Epidermal melanocyte (primary cell): ENCODE data around the gene MADD.

ENCODE experiments used
- DNase-seq: peaks from one replicate; pipeline ENCODE4 v3.0.0; 2011; ENCODE audit warnings: low spot score; ENCODE audit not compliant: insufficient read length

MADD gene

DNA sequence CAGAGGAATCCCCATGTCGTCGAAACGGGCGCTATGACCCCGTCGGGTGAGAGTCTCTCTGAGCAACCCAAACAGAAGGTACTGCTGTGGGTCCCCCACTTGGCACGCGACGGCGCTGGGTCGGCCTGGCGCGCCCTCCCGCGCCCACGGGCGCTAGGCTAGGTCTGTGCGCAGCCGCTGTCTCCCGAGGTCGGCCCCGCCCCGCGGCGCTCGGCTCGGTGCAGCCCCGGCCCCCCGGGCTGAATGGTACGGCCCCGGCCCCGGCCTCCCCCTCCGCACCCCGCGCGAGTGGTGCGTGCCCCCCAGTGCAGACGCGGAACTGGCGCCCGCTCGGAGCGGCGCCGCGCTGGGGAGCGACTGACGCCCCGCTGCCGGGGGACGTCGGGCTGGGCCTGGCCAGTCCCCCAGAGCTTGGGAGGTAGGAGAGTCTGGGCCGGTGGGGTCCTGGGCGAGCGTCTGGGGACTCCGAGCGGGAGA lies at the start of gene MADD:
Gene MADD (plus strand): TSS at position 305 of the 477 bp plus-strand sequence.
- DNase-seq = peak; percentile 83

GRCh38 chr11:47220401-47220821 lies 49.5 kb upstream of the MADD start:
- no peak for DNase-seq

DNA sequence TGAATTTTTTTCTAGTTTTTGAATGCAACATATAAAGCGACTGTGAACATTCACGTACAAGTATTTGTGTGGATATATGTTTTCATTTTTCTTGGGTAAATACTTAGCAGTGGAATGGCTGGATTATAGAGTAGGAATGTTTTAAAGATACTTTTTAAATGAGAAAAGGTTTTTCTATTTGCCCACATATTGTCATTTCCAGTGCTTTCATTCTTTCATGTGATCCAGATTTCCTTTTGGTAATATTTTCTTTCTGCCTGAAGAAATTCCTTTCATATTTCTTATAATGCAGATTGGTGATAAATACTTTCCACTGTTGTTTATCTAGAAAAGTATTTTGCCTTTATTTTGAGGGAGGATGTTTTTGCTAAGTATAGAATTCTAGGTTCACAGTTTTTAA lies 47.2 kb upstream of the MADD start:
- DNase-seq = no peak

- DNase-seq = no peak
Observed at GRCh38 chr11:47225552-47226400, 44.2 kb upstream of the MADD start.

GRCh38 chr11:47229161-47229560 lies 40.8 kb upstream of the MADD start:
- no peak for DNase-seq

DNA sequence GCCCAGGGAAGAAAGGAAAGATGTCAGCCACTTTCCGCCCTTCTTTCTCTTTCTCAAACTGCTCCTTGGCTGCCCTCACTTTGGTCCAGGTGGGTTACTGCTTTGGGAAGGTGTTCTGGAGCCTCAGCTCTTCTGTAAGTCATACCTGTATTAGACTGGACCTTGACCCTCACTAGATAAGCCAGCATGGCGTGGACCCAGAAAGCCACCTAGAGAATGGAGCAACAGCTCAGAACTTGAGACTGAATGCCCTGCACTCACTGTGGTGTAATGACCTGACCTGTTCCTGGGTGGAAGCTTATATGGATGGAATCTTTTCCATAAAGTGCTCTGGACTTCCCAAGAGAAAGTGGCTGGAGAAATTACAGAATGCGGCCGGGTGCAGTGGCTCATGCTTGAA lies 36.9 kb upstream of the MADD start:
- DNase-seq = no peak

GRCh38 chr11:47233989-47234668 lies 35.8 kb upstream of the MADD start:
- no peak for DNase-seq

- DNase-seq = no peak
Observed at GRCh38 chr11:47234669-47235100, 35.2 kb upstream of the MADD start.

DNA sequence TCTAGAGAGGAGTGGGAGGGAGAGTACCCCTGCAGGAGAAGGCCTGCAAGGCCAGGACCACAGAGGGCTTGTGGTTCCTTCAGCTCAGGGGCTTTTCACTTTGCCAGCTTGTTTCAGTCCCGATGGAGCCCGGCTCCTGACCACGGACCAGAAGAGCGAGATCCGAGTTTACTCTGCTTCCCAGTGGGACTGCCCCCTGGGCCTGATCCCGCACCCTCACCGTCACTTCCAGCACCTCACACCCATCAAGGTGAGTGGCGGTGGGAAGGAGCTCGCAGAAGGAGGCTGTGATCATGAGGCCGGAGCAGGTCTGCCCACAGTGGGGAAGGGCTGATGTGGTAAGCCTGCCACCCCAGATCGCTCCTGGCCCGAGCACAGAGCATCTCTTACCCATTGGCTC lies 34.8 kb upstream of the MADD start:
- DNase-seq = no peak

DNA sequence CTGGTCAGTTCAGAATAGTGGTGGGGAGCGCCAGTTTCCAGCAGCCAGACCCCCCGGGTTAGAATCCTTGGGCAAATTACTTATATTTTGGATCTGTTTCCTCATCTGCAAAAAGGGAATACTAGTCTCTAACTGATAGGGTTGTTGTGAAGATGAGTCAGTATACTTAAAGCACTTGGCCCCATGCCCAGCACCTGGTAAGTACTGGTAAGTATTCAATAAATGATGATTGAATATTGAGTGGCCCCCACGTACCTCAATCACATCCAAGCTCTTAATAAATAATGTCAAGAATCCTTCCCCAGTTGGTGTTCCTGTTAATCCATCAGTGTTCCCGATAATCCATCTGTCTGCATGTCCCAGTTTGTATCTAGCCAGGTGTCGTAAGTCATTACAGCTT lies 33.5 kb upstream of the MADD start:
- DNase-seq = no peak

DNA sequence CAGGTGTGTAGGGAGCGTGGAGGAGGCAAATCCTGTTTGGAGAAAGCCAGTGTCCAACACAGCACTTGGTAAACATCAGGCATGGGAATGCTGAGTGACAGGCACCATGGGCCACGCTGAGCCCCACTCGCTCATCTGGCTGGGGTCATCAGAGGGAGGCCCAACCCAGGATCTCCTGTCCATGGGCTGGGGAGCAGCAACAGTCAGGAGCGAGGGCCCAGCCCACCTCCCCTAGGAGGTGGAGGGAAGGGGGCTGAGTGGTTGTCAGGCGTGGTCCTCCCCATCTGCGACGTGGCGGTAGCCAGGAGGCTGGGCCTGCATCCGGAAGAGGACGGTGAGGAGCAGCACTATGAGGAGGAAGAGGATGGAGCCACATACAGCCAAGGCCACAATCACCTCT lies 30.1 kb upstream of the MADD start:
- no peak for DNase-seq

- DNase-seq = no peak
Observed at GRCh38 chr11:47241841-47242301, 28.1 kb upstream of the MADD start.

DNA sequence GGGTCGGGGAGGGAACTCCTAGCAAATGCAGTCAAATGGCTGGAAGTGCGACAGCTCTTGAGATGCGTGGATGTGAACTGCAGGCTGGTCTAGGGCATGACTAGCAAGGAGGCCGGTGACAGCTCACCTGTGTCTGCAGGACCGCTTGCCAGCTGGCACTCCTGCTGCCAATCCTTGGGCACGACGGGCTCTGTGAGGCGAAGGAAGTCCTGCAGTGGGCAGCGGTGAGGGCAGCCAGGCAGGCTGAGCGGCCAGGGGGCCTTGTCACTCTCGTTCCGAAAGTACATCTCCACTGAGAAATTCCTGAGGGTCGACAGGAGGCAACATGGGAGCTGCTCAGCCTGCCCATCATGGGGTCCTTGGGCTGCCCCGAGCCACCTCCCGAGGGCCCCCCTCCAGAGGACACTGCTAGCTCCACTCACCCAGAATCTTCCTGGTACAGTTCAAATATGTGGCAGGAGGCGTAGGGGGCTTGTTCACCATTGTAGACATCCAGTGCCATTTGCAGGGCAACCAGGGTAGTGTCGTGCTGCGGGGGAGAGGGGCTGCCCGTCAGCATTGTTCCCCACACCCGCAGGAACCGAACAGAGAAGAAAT lies 27.2 kb upstream of the MADD start:
- no peak for DNase-seq

GRCh38 chr11:47243454-47243853 lies 26.5 kb upstream of the MADD start:
- no peak for DNase-seq

DNA sequence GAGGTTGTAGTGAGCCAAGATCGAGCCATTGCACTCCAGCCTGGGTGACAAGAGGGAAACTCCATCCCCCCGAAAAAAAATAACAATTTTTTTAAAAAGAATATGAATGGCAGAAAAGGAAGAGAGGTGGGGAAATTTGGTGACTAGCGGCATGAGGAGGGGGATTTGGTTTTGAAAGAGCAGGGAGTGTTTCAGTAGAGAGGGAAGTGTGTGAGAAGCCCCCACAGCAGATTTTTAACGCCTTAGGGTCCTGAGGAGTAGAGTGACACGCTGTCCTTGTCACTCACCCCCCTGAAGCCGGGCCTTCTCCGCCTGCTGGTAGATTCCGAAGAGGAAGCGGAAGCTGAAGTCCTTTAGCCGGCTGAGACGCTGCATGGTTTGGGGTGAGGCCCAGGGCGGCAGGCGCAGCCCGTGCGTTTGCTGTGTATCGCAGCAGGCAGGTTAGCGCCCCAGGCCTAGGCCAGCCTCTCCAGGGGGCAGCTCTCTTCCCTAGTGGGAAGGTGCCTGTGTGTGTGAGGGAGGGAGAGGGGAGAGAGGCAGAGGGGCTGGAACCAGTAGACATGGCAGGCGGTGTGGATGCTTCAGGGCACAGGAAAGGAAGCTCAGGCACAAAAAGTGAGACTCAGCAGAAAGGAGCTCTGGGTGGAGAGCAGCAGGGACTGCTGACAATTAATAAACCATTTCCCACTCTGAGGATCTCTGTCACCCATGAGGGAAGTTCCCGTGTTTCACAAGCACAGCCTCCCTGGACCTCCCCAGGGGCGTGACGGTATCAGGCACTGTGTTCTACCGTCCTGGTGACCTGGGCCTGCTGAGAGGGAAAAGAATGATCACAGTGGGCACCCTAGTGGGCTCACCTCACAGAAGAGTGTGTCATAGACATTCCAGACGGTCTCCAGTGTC lies 25.2 kb upstream of the MADD start:
- DNase-seq = no peak

- DNase-seq = no peak
Observed at GRCh38 chr11:47245611-47246357, 24.1 kb upstream of the MADD start.

DNA sequence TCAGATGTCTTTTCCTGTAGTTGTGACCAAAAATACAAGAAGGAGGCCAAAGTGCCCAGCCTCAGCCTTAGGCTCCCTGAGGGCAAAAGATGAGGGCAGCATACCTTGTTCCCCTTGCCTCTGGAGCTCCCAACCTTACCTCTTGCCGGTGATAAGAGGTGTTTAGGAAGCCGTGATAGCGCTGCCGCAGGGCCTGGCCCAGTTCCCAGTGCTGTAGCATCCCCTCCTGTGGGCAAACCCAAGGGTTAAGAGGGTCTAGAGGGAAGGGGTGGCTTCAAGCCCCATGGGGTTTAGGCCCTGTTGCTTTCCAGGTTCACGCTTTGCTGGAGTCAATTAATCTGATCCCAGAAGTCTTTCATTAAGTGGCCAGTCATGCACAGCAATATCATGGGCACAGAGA lies 22.4 kb upstream of the MADD start:
- DNase-seq = no peak

DNA sequence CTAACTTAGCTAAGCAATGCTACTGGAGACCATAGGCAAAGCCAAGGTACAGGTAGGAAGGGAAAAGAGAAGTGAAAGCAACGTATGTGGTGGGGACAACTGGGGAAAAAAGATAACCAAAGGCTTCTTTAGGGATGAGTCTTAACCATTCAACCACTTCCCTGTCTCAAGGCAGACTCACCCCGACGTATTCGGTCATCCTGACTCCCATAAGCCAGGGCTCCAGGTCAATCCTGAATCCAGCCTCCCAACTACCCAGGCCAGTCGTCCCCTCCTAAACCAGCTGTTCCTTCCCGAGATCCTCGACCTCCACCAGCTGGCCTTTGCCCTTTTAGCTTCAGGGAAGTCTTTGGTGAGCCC lies 21.6 kb upstream of the MADD start:
- DNase-seq = no peak

- DNase-seq = peak; percentile 50
Observed at GRCh38 chr11:47248664-47249377, 21.1 kb upstream of the MADD start, which contains the start of gene ACP2. TSS of gene ACP2 (minus strand) at chr11:47248814. CDS start at chr11:47248789, 25 bp downstream.

GRCh38 chr11:47249378-47249715 lies 20.6 kb upstream of the MADD start:
- DNase-seq = no peak
